WTC11 (cell line): ENCODE results near the gene CD302.

Experiments used
- CBFB ChIP-seq: sonication (generic); formaldehyde crosslinking; IDR thresholded peaks from 2 replicates; pipeline ENCODE4 v1.8.1; 2022; ENCODE audit warnings: mild to moderate bottlenecking, low read depth, missing genetic modification reagents
- CTCF ChIP-seq: fragments of 200-600 bp; IDR thresholded peaks from 2 replicates; pipeline ENCODE4 v1.8.0; 2022; ENCODE audit warnings: antibody characterized with exemption
- IRF1 ChIP-seq: sonication (generic); formaldehyde crosslinking; IDR thresholded peaks from 2 replicates; pipeline ENCODE4 v1.8.0; 2023; ENCODE audit warnings: missing genetic modification reagents
- NFYB ChIP-seq: sonication (generic); formaldehyde crosslinking; conservative IDR thresholded peaks from 2 replicates; pipeline ENCODE4 v1.8.0; 2022; ENCODE audit warnings: low read depth, missing genetic modification reagents
- ZNF317 ChIP-seq: sonication (generic); formaldehyde crosslinking; IDR thresholded peaks from 2 replicates; pipeline ENCODE4 v1.8.1; 2023; ENCODE audit warnings: low read depth, mild to moderate bottlenecking, moderate library complexity, missing genetic modification reagents, borderline replicate concordance

DNA sequence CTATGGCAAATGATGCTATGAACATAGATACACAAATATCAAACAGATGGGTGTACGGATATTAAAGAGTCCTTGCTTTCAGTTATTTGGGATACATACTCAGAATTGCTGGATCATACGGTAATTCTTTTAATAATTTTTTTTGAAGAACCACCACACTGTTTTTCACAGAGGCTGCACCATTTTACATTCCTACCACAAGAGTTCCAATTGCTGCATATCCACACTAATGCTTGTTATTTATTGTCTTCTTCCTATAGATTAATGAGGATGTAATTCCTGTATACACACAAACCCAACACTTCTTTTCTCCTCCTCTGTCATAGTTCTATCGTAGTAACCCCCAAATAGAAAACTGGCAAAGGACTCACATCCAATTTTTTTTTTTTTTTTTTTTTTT lies 21.7 kb downstream of the CD302 start:
- TF ChIP-seq ZNF317 (CRISPR knock-in tag) (no peak), CBFB (CRISPR knock-in tag) (no peak), CTCF (no peak), IRF1 (no peak), NFYB (CRISPR knock-in tag) (no peak)
